CD4-positive, alpha-beta T cell treated with Interleukin-2 at 100 ng/mL for 4 hours (primary cell): ENCODE measurements around the gene GALE.
A peak's percentile ranks its signal among the peaks of the same experiment; 100 is the strongest.
"Not testable (repeated sequence)": the region's sequence is repeated elsewhere in the genome, so short reads cannot be mapped to it uniquely, and the experiment has no call there.

ENCODE experiments used
- DNase-seq: peaks from one replicate; pipeline ENCODE4 v3.0.0-alpha.2; 2020; ENCODE audit warnings: low spot score

GALE gene

GRCh38 chr1:23800400-23801337 lies at the start of gene GALE:
Gene GALE, minus strand, starts transcription at chr1:23800754. Its CDS starts 1,747 bp downstream, at chr1:23799007.
- DNase-seq = peak; percentile 97

GRCh38 chr1:23848673-23849616 lies 48.4 kb upstream of the GALE start:
- no peak for DNase-seq

- DNase-seq = not testable (repeated sequence)
Measured at GRCh38 chr1:23847482-23848095, 47.0 kb upstream of the GALE start.

- DNase-seq = no peak
Measured at GRCh38 chr1:23845163-23845562, 44.6 kb upstream of the GALE start.

GRCh38 chr1:23843644-23844043 lies 43.1 kb upstream of the GALE start:
- DNase-seq = no peak

- peak; percentile 74 for DNase-seq
Measured at GRCh38 chr1:23838401-23838866, 37.9 kb upstream of the GALE start.

- DNase-seq = no peak
Measured at GRCh38 chr1:23837908-23838307, 37.4 kb upstream of the GALE start.

- DNase-seq = no peak
Measured at GRCh38 chr1:23836037-23836436, 35.5 kb upstream of the GALE start.

- not testable (repeated sequence) for DNase-seq
Measured at GRCh38 chr1:23834156-23834555, 33.6 kb upstream of the GALE start.

- no peak for DNase-seq
Measured at GRCh38 chr1:23827717-23828116, 27.2 kb upstream of the GALE start.

- not testable (repeated sequence) for DNase-seq
Measured at GRCh38 chr1:23826590-23826989, 26.0 kb upstream of the GALE start.

- DNase-seq = peak; percentile 20
Measured at GRCh38 chr1:23825762-23826522, 25.4 kb upstream of the GALE start.

- DNase-seq = peak; percentile 87
Measured at GRCh38 chr1:23825076-23825761, 24.7 kb upstream of the GALE start, which contains the start of gene HMGCL. Gene HMGCL, minus strand, starts transcription at chr1:23825429. Its CDS starts 14 bp downstream, at chr1:23825415.

- no peak for DNase-seq
Measured at GRCh38 chr1:23824711-23825075, 24.1 kb upstream of the GALE start.

- no peak for DNase-seq
Measured at GRCh38 chr1:23823767-23824166, 23.2 kb upstream of the GALE start.

- no peak for DNase-seq
Measured at GRCh38 chr1:23817633-23818032, 17.1 kb upstream of the GALE start.

GRCh38 chr1:23816906-23817305 lies 16.4 kb upstream of the GALE start:
- DNase-seq = no peak

GRCh38 chr1:23816361-23816760 lies 15.8 kb upstream of the GALE start:
- no peak for DNase-seq

GRCh38 chr1:23814016-23814415 lies 13.5 kb upstream of the GALE start:
- DNase-seq = no peak

GRCh38 chr1:23810818-23811540 lies 10.4 kb upstream of the GALE start:
- DNase-seq = peak; percentile 62
